ENCODE data around the gene ABO. TPM values are rescaled to one million over a fixed set of nuclear protein-coding genes. Genes with fewer than 3 reads are reported as not detected.

Gene ABO
- total and polyA plus RNA-seq, 9 of the 15 experiments (the other 6 are each of a cell fraction or from before 2014, with no cell fraction given), result 5.0 to 21.9 (median 11.9) TPM

GRCh38 chr9:133210202-133210532, 64.8 kb downstream of the ABO start:
- POLR2A ChIA-PET, result no interaction called here
- H2AFZ ChIP-seq (ENCODE audit: low read depth, low read length), result no peak overlapping the region
- peaks cover 0 to 2% of the 10 kb centered on the region in 2 experiments; a peak in 1 of 5 replicates for H3K4me1 ChIP-seq (replicated peaks in 1 of 2; ENCODE audit: control insufficient read depth in 2 of 2, insufficient read depth in 2 of 2, low read length in 2 of 2)
- 5% methylated on average over 7 of the region's 7 CpGs for WGBS (ENCODE audit: insufficient coverage, low coverage, missing lambda C conversion rate)
- FAIRE-seq (no peak), DNase-seq (ENCODE audit: extremely low read depth in 1 of 4, low spot score in 3 of 4) (no peak), ATAC-seq (no peak)
- no peaks in the 10 kb centered on the region for H3K79me2 ChIP-seq (ENCODE audit: control insufficient read depth, insufficient read depth, low read length)
- intact Hi-C loops (cut with micrococcal nuclease) (no loop called here), in situ Hi-C loops (cut with MboI) (no loop called here)
- CTCF ChIA-PET (ENCODE audit: low intra/inter-chr PET ratio), result no interaction called here
- H3K36me3 ChIP-seq (ENCODE audit: control insufficient read depth, insufficient read depth, low read length), result no peaks in the 10 kb centered on the region
- no peak overlapping the region for H3K27ac ChIP-seq (ENCODE audit: extremely low read depth, low read depth, low read length)
- no peak overlapping the region for H3K4me3 ChIP-seq
- H3K9ac ChIP-seq (ENCODE audit: insufficient read depth in 1 of 2, low read depth in 2 of 2, low read length in 2 of 2), result no peak overlapping the region
- H3K9me1 ChIP-seq (ENCODE audit: control insufficient read depth, insufficient read depth, low read length), result no peaks in the 10 kb centered on the region
- no peaks in the 10 kb centered on the region; the same call in 1 of the 2 replicates for H3K9me3 ChIP-seq (replicated peaks; ENCODE audit: control insufficient read depth, insufficient read depth, low read depth, low read length)
- peaks cover 20 to 49% of the 10 kb centered on the region in 2 experiments; a peak in 4 of 5 replicates for H3K27me3 ChIP-seq (ENCODE audit: control insufficient read depth in 2 of 2, insufficient read depth in 2 of 2, low read length in 2 of 2)
- no TSS peak for BruUV-seq (replicated peaks)
- no peak overlapping the region for H3K4me2 ChIP-seq (ENCODE audit: insufficient read depth, low read length)
- no peaks in the 10 kb centered on the region for H4K20me1 ChIP-seq (replicated peaks; ENCODE audit: control insufficient read depth, insufficient read depth, low read length)
- no peak for TF ChIP-seq BRD9 (IDR thresholded peaks at IDR 0.05; ENCODE audit: low read depth, partially characterized antibody)
- TF ChIP-seq TCF7L2 (IDR thresholded peaks at IDR 0.05; ENCODE audit: low read depth, low read length), result no peak
- TF ChIP-seq ZNF551 (CRISPR knock-in tag; IDR thresholded peaks at IDR 0.05), result no peak
- no peak for TF ChIP-seq TARDBP (IDR thresholded peaks at IDR 0.05)
- no peak for TF ChIP-seq ELF2 (CRISPR knock-in tag; IDR thresholded peaks at IDR 0.05)
- TF ChIP-seq ZBTB7A (IDR thresholded peaks at IDR 0.05; ENCODE audit: borderline replicate concordance, control insufficient read depth, low read depth, low read length), result no peak
- TF ChIP-seq CBFB (CRISPR knock-in tag; IDR thresholded peaks at IDR 0.05), result no peak
- TF ChIP-seq GABPB2 (CRISPR knock-in tag; conservative IDR thresholded peaks at IDR 0.05), result no peak
- TF ChIP-seq CUX1 (CRISPR knock-in tag; IDR thresholded peaks at IDR 0.05), result no peak
- no peak for TF ChIP-seq CBFA2T2 (conservative IDR thresholded peaks at IDR 0.05)
- no peak for TF ChIP-seq RBM34 (IDR thresholded peaks at IDR 0.05; ENCODE audit: borderline replicate concordance, insufficient read depth, low read length)
- TF ChIP-seq ZNF644 (tag; IDR thresholded peaks at IDR 0.05; ENCODE audit: low read depth), result no peak
- TF ChIP-seq ZBED1 (IDR thresholded peaks at IDR 0.05), result no peak
- TF ChIP-seq ZNF3 (CRISPR knock-in tag; IDR thresholded peaks at IDR 0.05), result no peak
- TF ChIP-seq FOXP4 (CRISPR knock-in tag; IDR thresholded peaks at IDR 0.05; ENCODE audit: borderline replicate concordance), result no peak
- no peak for TF ChIP-seq NR1H2 (CRISPR knock-in tag; IDR thresholded peaks at IDR 0.05)
- TF ChIP-seq NCOA1 (IDR thresholded peaks at IDR 0.05; ENCODE audit: low read depth), result no peak
- TF ChIP-seq DMBX1 (CRISPR knock-in tag; IDR thresholded peaks at IDR 0.05; ENCODE audit: borderline replicate concordance), result no peak

Measured in K562 (cell line).